Activated naive CD4-positive, alpha-beta T cell treated with anti-CD3 and anti-CD28 coated beads, Interleukin-2, amount 10 ng/mL, durations not matched to agents 7 days and 5 days (primary cell): ENCODE measurements around the gene RELN.

Source experiments
- CTCF ChIA-PET: fragments of 350-600 bp; sonication (Branson Sonifier 250); formaldehyde crosslinking; loops from one replicate; lab custom pipeline; 2021; ENCODE audit warnings: antibody characterized with exemption; lab: Charles Lee
- DNase-seq: peaks from one replicate; pipeline ENCODE4 v3.0.0-alpha.2; 2020
- H3K27ac Mint-ChIP-seq: one replicate; pipeline ENCODE4 v1.8.0; 2021; ENCODE audit warnings: mild to moderate bottlenecking, moderate library complexity, mixed read lengths
- H3K27me3 Mint-ChIP-seq: one replicate; pipeline ENCODE4 v1.8.0; 2021; ENCODE audit warnings: mild to moderate bottlenecking, mixed read lengths
- H3K36me3 Mint-ChIP-seq: one replicate; pipeline ENCODE4 v1.8.0; 2021; ENCODE audit warnings: mixed read lengths
- H3K4me1 Mint-ChIP-seq: one replicate; pipeline ENCODE4 v1.8.0; 2021; ENCODE audit warnings: mixed read lengths
- H3K4me3 Mint-ChIP-seq: one replicate; pipeline ENCODE4 v1.8.0; 2021; ENCODE audit warnings: mild to moderate bottlenecking, moderate library complexity, mixed read lengths
- H3K9me3 Mint-ChIP-seq: one replicate; pipeline ENCODE4 v1.8.0; 2021; ENCODE audit warnings: mixed read lengths

The RELN gene

DNA sequence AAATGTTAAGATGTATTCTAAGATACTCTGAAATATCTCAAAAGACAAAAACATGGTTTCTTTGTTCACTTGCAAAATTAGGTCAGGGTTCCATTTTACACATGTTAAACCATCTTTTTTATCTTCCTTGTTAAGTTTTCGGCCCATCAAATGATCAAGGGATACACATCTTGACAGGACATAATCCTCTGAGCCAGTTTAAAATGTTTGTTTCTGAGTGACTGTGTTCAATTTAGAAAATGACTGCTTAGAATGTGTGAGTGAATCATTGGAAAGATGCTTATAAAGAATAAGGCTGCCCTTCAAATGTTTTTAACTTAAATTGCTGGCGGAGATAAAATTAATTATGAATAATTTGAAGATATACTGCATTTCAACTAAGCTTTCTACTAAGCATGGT is 447.5 kb downstream of the RELN start:
- Mint-ChIP-seq H3K27me3 (peaks cover 6% of the 10 kb centered on the region), H3K36me3 (no peaks in the 10 kb centered on the region), H3K9me3 (no peaks in the 10 kb centered on the region), H3K27ac (no peak overlapping the region), H3K4me1 (no peaks in the 10 kb centered on the region), H3K4me3 (no peak overlapping the region)
- CTCF ChIA-PET = no interaction called here
- DNase-seq = no peak

DNA sequence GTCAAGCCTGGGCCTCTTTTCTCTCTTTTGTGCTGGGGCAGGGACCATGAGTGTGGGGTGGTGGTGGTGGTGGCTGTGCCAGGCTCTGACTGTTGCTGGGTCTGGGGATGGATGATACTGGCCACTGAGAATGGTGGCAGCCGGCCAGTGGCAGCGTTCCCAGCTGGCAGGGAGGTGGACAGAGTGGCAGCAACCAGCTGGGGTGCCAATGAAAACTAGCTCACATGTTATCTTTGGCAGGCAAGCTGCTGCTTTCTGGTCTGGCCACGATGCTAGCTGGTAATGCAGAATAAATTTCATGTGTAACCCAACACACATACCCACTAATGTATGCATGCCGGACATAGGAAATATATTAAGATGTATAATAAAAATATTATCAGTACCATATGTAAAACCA is 448.4 kb downstream of the RELN start:
- Mint-ChIP-seq H3K36me3 (no peaks in the 10 kb centered on the region), H3K4me1 (no peaks in the 10 kb centered on the region), H3K27me3 (peaks cover 6% of the 10 kb centered on the region), H3K27ac (no peak overlapping the region), H3K9me3 (no peaks in the 10 kb centered on the region), H3K4me3 (no peak overlapping the region)
- CTCF ChIA-PET = no interaction called here
- DNase-seq = no peak

DNA sequence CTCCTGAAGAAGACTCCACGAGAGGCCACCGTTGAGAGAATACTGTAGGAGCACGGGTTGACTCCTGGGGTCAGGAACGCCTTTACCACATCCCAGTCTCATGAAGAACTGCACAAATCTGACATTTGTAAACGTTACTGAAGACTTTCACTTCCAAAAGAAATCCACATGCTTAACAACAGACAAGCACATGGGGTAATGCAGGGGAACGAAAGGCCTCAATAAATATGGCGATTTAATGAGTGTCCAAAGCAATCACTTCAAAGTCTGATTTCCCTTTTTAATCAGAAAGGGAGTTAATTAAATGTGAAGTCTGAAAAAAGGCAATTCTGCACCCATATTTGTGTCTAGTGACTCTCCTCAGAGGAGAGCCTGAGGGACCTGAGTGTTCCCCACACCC is 449.1 kb downstream of the RELN start:
- Mint-ChIP-seq H3K9me3 (no peaks in the 10 kb centered on the region), H3K36me3 (no peaks in the 10 kb centered on the region), H3K27me3 (peaks cover 6% of the 10 kb centered on the region), H3K4me3 (no peak overlapping the region), H3K4me1 (no peaks in the 10 kb centered on the region), H3K27ac (no peak overlapping the region)
- CTCF ChIA-PET = no interaction called here
- DNase-seq = no peak

DNA sequence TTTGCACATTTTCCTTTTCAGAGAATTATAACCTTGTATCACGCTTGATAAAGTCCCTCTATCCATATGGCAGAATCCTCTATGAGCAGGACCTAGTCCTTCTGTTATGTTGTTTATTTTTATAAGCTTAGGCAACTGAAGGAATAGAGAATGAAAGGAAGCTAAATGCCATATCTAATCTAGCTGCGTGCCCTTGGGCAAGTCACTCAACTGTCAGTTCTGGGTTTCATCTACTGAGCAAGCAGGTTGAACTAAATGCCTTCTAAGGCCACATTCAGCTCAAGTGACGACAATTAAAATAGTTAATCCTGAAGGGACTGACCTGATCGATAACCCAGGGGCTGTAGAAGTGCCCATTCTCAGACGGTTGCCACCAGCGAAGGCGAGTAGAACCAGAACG is 449.6 kb downstream of the RELN start:
- Mint-ChIP-seq H3K9me3 (no peaks in the 10 kb centered on the region), H3K4me3 (no peak overlapping the region), H3K27ac (no peak overlapping the region), H3K4me1 (no peaks in the 10 kb centered on the region), H3K27me3 (peaks cover 6% of the 10 kb centered on the region), H3K36me3 (no peaks in the 10 kb centered on the region)
- no peak for DNase-seq
- CTCF ChIA-PET = no interaction called here

DNA sequence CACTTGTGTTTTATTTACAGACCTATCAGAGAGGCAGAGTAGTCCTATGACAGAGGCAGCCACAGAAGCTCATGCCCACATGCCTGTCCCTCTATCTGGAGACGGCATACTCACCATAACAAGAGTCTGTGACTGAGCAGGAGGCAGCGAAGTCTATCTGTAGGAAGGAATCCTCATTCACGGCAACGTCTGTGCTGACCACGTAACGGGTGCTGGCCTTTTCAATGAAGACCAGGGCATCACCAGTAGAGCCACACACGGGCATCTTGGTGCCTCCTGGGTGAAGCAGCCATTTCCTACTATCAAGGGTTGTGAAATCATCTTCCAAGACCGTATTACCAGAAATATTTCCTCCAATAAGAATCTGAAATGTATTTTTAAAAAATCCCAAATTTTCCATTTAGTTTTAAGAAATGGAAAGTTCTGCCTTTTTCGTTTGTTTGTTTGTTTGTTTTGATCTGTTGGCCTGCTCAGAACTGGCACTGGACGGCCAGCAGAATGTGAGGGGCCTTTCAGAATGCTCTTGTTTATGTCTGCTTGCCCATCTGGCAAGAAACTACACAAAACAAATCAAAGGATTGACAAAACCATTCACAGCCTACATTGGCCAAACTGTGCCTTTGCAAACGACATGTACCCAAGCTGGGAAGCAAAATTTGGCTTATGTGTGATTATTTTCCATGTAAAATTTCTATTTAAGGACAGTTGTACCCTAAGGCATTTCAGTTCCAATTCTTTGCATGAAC is 450.3 kb downstream of the RELN start:
- Mint-ChIP-seq H3K9me3 (no peaks in the 10 kb centered on the region), H3K36me3 (no peaks in the 10 kb centered on the region), H3K27ac (no peak overlapping the region), H3K4me3 (no peak overlapping the region), H3K4me1 (no peaks in the 10 kb centered on the region), H3K27me3 (peaks cover 6% of the 10 kb centered on the region)
- DNase-seq = no peak
- CTCF ChIA-PET = no interaction called here

DNA sequence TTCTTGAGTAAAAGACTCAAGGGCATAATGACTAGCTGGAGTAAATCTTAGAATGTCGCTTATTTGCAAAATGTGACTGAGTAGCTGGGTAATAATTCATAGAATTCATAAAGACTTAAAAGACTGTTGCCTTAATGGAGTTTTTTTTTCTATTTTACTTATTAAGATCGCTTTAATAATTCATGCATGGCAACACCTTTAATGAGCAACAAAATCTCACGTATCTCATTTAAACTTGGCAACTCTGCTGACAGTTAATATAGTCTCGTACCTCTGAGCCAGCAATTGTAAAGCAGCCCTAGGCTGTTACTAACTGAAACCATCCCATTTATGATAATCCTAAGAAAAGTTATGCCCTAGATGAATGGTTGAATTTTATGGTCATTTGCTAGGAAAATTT is 455.7 kb downstream of the RELN start:
- H3K4me1 Mint-ChIP-seq = no peaks in the 10 kb centered on the region
- no peaks in the 10 kb centered on the region for H3K9me3 Mint-ChIP-seq
- CTCF ChIA-PET = no interaction called here
- no peak for DNase-seq
- H3K27ac Mint-ChIP-seq = no peak overlapping the region
- H3K36me3 Mint-ChIP-seq = no peaks in the 10 kb centered on the region
- no peak overlapping the region for H3K4me3 Mint-ChIP-seq
- H3K27me3 Mint-ChIP-seq = no peaks in the 10 kb centered on the region

DNA sequence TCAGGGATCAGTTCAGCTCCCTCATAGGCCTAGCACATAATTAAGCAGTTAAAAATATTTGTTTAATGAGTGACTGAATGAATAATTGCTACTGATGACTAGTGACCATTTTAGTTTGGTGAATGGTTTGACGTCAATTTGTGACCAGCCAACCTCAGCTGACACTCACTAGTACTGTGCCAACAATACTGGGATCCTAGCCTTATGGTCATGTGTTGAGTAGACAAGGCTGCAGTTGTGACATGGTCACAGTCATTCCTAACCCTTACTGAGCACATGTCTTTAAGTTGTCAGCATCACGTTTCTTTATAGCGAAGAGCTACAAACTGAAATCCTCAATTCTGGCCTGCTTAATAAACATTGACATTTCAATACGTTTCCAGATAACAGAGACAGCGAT is 456.5 kb downstream of the RELN start:
- no peaks in the 10 kb centered on the region for H3K27me3 Mint-ChIP-seq
- H3K4me3 Mint-ChIP-seq = no peak overlapping the region
- H3K9me3 Mint-ChIP-seq = no peaks in the 10 kb centered on the region
- no peak for DNase-seq
- no peaks in the 10 kb centered on the region for H3K4me1 Mint-ChIP-seq
- H3K36me3 Mint-ChIP-seq = no peaks in the 10 kb centered on the region
- CTCF ChIA-PET = no interaction called here
- H3K27ac Mint-ChIP-seq = no peak overlapping the region

DNA sequence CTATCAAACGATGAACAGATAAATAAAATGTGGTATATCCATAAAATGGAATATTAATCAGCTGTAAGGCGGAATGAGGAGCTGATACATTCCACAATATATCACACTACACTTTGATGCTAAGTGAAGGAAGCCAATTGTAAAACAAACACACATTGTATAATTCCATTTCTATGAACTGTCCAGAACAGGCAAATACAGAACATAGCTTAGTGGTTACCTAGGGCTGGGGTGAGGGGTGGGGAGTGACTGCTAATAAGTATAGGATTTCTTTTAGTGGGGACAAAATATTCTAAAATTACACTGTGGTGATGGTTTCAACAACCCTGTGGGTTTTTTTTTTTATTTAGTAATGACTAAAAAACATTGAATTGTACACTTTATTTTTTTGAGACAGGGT is 461.3 kb downstream of the RELN start:
- Mint-ChIP-seq H3K27ac (no peak overlapping the region), H3K36me3 (no peaks in the 10 kb centered on the region)

DNA sequence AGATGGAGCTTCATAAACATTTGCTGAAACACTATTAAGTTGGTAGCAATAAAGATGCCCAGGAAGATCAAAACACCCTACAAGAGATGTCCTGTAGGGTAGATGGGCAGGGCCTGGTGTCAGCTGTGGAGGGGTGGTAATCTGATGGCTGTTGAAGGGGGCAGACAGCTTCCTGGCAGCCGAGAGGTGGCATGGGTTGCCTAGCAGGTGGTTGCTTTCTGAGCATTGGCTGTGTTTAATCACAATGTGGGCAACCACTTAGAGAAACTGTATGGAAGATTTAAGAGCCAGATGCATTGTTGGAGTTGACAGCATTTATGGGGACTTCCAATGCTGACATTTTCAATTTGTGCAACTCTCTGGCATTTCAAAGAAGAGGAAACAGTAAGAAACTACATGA is 463.5 kb downstream of the RELN start:
- H3K9me3 Mint-ChIP-seq = no peaks in the 10 kb centered on the region
- peaks cover 14% of the 10 kb centered on the region for H3K27me3 Mint-ChIP-seq
- no peak overlapping the region for H3K27ac Mint-ChIP-seq
- no peaks in the 10 kb centered on the region for H3K36me3 Mint-ChIP-seq
- no peak overlapping the region for H3K4me3 Mint-ChIP-seq
- CTCF ChIA-PET = no interaction called here
- DNase-seq = no peak
- H3K4me1 Mint-ChIP-seq = no peaks in the 10 kb centered on the region

More for the DNA sequence above, 461.3 kb downstream of the RELN start:
- DNase-seq = no peak
- H3K27me3 Mint-ChIP-seq = peaks cover 10% of the 10 kb centered on the region
- H3K4me3 Mint-ChIP-seq = no peak overlapping the region
- H3K9me3 Mint-ChIP-seq = no peaks in the 10 kb centered on the region
- H3K4me1 Mint-ChIP-seq = no peaks in the 10 kb centered on the region
- CTCF ChIA-PET = no interaction called here

DNA sequence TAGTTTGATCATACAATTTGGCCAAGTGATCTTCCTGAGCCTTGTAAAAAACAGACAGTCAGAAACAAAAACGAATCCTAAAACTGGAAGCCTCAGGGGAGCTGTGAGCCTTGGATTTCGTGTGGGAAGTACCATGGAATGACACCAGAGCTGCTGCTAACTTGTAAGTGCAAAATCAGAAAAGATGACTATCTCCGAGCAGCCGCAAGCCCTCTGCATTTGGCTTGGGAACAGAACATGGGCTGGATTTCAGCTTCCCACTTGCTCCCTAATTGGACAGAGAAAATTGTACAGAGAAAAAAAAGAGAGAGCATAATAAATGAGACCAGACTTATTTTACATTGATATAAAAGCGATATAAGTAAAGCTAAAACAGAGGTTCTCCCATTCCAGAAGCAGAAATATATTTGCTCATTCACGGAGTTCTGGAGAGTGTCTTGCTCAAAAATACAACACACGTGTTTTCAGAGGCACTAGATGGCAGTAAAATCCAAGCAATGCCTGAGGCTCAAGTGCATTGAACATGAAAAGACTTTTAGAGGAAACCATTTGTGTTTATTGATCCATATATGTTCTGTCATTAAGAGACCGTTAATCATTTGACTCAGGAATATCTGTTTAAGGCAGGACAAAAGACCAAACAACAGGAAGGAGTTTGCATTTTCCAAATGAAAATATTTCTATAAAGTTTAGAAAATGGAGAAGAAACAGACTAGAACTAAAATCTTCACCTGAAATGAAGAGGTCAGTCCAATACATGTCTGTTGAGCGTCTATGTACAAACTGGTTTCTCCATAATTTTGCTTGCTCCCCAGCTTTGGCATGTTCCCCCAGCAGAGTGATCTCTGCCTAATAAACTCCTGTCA is 465.2 kb downstream of the RELN start:
- DNase-seq = no peak
- Mint-ChIP-seq H3K27ac (no peak overlapping the region), H3K27me3 (peaks cover 14% of the 10 kb centered on the region), H3K4me3 (no peak overlapping the region), H3K9me3 (no peaks in the 10 kb centered on the region), H3K36me3 (no peaks in the 10 kb centered on the region), H3K4me1 (no peaks in the 10 kb centered on the region)
- CTCF ChIA-PET = interaction anchor here (0.6 kb wide), 2 partner anchors 26 to 699 kb away, joined by 3 read pairs; no protein-coding TSS in a partner anchor

DNA sequence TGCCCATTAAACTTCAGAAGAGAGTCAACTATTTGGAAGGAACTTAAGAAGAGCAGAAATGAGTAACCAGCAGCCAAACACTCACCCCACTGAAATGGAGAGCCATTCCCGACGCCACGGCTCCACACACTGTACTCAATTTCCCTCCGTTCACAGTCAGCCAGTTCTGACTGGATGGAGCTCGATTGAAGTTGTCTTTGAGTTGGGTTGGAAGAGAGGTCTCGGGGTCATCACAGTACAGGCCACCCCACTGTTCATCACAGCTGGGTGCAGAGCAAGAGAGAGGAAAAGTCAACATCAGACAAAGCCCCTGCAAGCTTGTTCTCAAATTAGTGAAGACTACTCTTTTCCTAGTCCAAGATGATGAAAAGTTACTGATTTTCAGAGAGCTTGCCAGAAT is 467.5 kb downstream of the RELN start:
- H3K27ac Mint-ChIP-seq = no peak overlapping the region
- H3K36me3 Mint-ChIP-seq = no peaks in the 10 kb centered on the region
- DNase-seq = no peak
- peaks cover 18% of the 10 kb centered on the region for H3K27me3 Mint-ChIP-seq
- no peaks in the 10 kb centered on the region for H3K9me3 Mint-ChIP-seq
- CTCF ChIA-PET = no interaction called here
- no peak overlapping the region for H3K4me3 Mint-ChIP-seq
- H3K4me1 Mint-ChIP-seq = no peaks in the 10 kb centered on the region

DNA sequence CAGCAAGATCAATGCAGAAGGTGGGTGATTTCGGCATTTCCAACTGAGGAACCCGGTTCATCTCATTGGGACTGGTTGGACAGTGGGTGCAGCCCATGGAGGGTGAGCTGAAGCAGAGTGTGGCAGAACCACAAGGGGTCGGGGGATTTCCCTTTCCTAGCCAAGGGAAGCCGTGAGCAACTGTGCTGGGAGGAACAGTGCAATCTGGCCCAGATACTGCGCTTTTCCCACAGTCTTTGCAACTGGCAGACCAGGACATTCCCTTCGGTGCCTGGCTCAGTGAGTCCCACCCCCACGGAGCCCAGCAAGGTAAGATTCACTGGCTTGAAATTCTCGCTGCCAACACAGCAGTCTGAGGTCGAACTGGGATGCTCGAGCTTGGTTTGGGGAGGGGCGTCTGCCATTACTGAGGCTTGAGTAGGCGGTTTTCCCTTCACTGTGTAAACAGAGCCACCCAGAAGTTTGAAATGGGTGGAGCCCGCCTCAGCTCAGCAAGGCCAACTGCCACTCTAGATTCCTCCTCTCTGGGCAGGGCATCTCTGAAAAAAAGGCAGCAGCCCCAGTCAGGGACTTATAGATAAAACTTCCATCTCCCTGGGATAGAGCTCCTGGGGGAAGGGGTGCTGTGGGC is 484.8 kb downstream of the RELN start:
- Mint-ChIP-seq H3K36me3 (no peaks in the 10 kb centered on the region), H3K4me3 (no peak overlapping the region), H3K9me3 (no peaks in the 10 kb centered on the region), H3K27ac (no peak overlapping the region), H3K27me3 (peaks cover 10% of the 10 kb centered on the region), H3K4me1 (no peaks in the 10 kb centered on the region)
- DNase-seq = no peak
- CTCF ChIA-PET = no interaction called here

DNA sequence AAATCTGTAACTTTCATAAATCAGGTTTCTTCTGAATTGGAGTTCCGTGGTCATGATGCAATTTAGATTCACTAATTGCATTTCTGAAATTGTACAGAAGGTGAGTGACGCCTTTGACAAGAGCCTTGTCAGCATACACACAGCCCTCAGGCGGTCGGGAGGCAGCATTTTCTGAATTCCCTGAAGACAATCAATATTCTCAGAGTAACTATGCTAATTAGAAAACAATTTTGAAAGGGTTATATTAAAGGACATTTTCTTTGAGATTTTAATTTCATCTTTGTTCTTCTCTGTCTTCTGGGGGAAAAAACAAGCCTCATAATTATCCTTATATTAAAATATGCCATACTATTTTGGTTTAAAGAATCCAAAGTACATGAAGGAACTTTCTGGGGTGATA is 488.3 kb downstream of the RELN start:
- no peak overlapping the region for H3K27ac Mint-ChIP-seq
- H3K36me3 Mint-ChIP-seq = no peaks in the 10 kb centered on the region
- no peaks in the 10 kb centered on the region for H3K9me3 Mint-ChIP-seq
- H3K27me3 Mint-ChIP-seq = peaks cover 10% of the 10 kb centered on the region
- H3K4me3 Mint-ChIP-seq = no peak overlapping the region
- no peak for DNase-seq
- no peaks in the 10 kb centered on the region for H3K4me1 Mint-ChIP-seq
- CTCF ChIA-PET = no interaction called here

DNA sequence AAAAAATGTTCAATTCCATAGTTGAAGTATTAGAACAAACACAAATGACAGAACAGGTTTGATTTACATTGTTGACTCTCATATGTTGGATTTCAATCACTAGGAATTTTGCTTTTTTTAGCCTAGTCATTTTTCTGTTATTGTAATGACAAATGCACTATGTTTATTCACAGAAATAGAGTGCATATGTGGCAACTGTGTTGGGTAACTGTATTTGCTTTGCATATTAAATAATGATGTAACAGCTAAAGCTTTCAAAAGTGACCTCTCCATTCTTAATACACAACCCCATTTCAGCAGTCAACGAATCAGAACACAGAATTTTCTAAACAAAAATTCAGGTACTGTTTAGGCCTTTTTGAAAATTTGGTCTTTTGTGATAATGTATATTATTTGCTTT is 489.5 kb downstream of the RELN start:
- H3K27me3 Mint-ChIP-seq = peaks cover 7% of the 10 kb centered on the region
- no peak overlapping the region for H3K27ac Mint-ChIP-seq
- no peaks in the 10 kb centered on the region for H3K4me1 Mint-ChIP-seq
- no peak for DNase-seq
- H3K4me3 Mint-ChIP-seq = no peak overlapping the region
- H3K9me3 Mint-ChIP-seq = no peaks in the 10 kb centered on the region
- CTCF ChIA-PET = no interaction called here
- H3K36me3 Mint-ChIP-seq = no peaks in the 10 kb centered on the region

DNA sequence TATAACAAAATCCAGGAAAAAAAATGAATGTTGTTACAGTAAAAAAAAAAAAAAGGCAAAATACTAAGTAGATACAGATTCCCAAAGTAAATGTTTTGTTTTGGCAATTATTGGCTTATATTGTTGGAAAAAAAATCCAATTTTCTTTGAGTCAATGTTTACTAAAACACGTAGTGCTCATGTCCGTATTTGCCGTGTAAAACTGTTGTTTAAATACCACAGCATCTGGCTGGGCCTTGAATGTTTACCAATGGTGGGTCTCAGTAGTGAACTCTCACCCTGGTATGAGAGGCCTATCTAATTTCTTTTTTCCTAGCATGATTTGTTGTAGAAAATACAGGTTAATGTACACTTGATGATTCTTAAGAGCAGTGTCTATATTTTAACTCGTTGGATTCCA is 502.0 kb downstream of the RELN start:
- Mint-ChIP-seq H3K36me3 (no peaks in the 10 kb centered on the region), H3K4me3 (no peak overlapping the region), H3K27ac (no peak overlapping the region), H3K9me3 (no peaks in the 10 kb centered on the region), H3K27me3 (no peaks in the 10 kb centered on the region), H3K4me1 (no peaks in the 10 kb centered on the region)
- CTCF ChIA-PET = no interaction called here
- DNase-seq = no peak
